Lower leg skin (tissue), 4 donors: ENCODE results near the gene ZDHHC8. TPM values are rescaled to one million over a fixed set of nuclear protein-coding genes. Genes with fewer than 3 reads are reported as not detected.

ENCODE experiments used
- DNase-seq, 2 donors: peaks; one replicate each; pipeline ENCODE4 v3.0.0-alpha.2; 2019; ENCODE audit warnings: low spot score in 2 of 2
- H3K4me3 ChIP-seq: fragments of 200-600 bp; sonication (generic); 2 replicates; pipeline ENCODE4 v1.5.1; 2017; ENCODE audit warnings: mild to moderate bottlenecking, low read depth; ENCODE audit not compliant: poor library complexity, severe bottlenecking
- CTCF ChIP-seq, 3 donors: fragments of 450-650 bp; IDR thresholded peaks; one replicate each; pipeline ENCODE4 v1.5.1; 2016; ENCODE audit warnings: antibody characterized with exemption in 3 of 3, mild to moderate bottlenecking in 3 of 3, moderate library complexity in 2 of 3
- POLR2A ChIP-seq, 2 donors: fragments of 450-650 bp; IDR thresholded peaks; one replicate each; pipeline ENCODE4 v1.6.1; 2016 to 2017; ENCODE audit warnings: antibody characterized with exemption in 2 of 2, mild to moderate bottlenecking in 1 of 2, moderate library complexity in 1 of 2
- WGBS, 2 donors: methylation state at CpG; one replicate each; pipeline ENCODE4 v1.1.5; 2018; 5-methylcytosine and 5-hydroxymethylcytosine counted together
- intact Hi-C: fragments of 100-400 bp; cut with DNase I; formaldehyde crosslinking; loops from one replicate; pipeline ENCODE4 v1.15.0; 2023; ENCODE audit warnings: low total_unique reads
- total RNA-seq, 4 donors: library from RNA; depleted of rRNA; stranded (reverse); fragments of >200 nt; gene quantifications; one replicate each; pipeline ENCODE4 v1.1.0, GENCODE V29; 2016

ZDHHC8 gene
- total RNA-seq, 4 donors from 2014 or later, result 17.8 to 30.0 (median 26.1) TPM

- DNase-seq, result no peak
- 58 to 61% methylated on average over 16 to 25 of the region's 25 CpGs for WGBS, 2 donors
- no peak for TF ChIP-seq CTCF (IDR thresholded peaks at IDR 0.05)
- no peak for TF ChIP-seq POLR2A (IDR thresholded peaks at IDR 0.05)
- H3K4me3 ChIP-seq, result no peak overlapping the region
- intact Hi-C loops, result no loop called here
Measured at GRCh38 chr22:20135806-20136602, 4.4 kb downstream of the ZDHHC8 start.

- WGBS, 2 donors, result 85 to 90% methylated on average over 5 of the region's 5 CpGs
- TF ChIP-seq POLR2A (IDR thresholded peaks at IDR 0.05) (no peak), CTCF (IDR thresholded peaks at IDR 0.05) (no peak)
- H3K4me3 ChIP-seq, result no peak overlapping the region
Measured at GRCh38 chr22:20136603-20136873, 4.9 kb downstream of the ZDHHC8 start.

GRCh38 chr22:20137113-20137512, 5.5 kb downstream of the ZDHHC8 start:
- intact Hi-C loops, result no loop called here
- whole genome bisulfite sequencing, 2 donors, result 84 to 100% methylated on average over 1 to 11 of the region's 13 CpGs
- no peak for DNase-seq
- TF ChIP-seq POLR2A (IDR thresholded peaks at IDR 0.05), result no peak
- TF ChIP-seq CTCF (IDR thresholded peaks at IDR 0.05), result no peak
- H3K4me3 ChIP-seq, result no peak overlapping the region

More at GRCh38 chr22:20136603-20136873, 4.9 kb downstream of the ZDHHC8 start:
- no peak for DNase-seq
- intact Hi-C loops, result no loop called here

GRCh38 chr22:20137671-20138416, 6.2 kb downstream of the ZDHHC8 start:
- no peak overlapping the region for H3K4me3 ChIP-seq
- TF ChIP-seq POLR2A (IDR thresholded peaks at IDR 0.05) (no peak), CTCF (IDR thresholded peaks at IDR 0.05) (no peak)
- intact Hi-C loops, result no loop called here
- DNase-seq, result no peak
- 30% methylated on average over 18 to 26 of the region's 26 CpGs for WGBS, 2 donors

GRCh38 chr22:20138417-20138738, 6.8 kb downstream of the ZDHHC8 start:
- intact Hi-C loops, result no loop called here
- no peak for DNase-seq
- no peak for TF ChIP-seq POLR2A (IDR thresholded peaks at IDR 0.05)
- no peak for TF ChIP-seq CTCF (IDR thresholded peaks at IDR 0.05)
- 56% methylated on average over 4 of the region's 4 CpGs for WGBS, 2 donors
- H3K4me3 ChIP-seq, result no peak overlapping the region
